MCF 10A (cell line): ENCODE data around the gene ZMYND8. TPM values are rescaled to one million over a fixed set of nuclear protein-coding genes. Genes with fewer than 3 reads are reported as not detected.

Source experiments
- BruUV-seq: library from RNA; stranded (reverse); fragments of 400-500 nt; replicated peaks from 2 replicates; lab custom pipeline; 2021; lab: Mats Ljungman, UMichigan
- CTCF ChIA-PET: fragments of 300-600 bp; sonication (Branson Sonifier 250); formaldehyde crosslinking; extraction: SDS; loops from one replicate; lab custom pipeline; 2021; ENCODE audit warnings: antibody characterized with exemption, inconsistent platforms; lab: Yijun Ruan, JAX
- POLR2A ChIA-PET: fragments of 300-600, 350-650 bp; sonication (Branson Sonifier 250); formaldehyde crosslinking; extraction: SDS; loops from one replicate; lab custom pipeline; 2020; ENCODE audit warnings: antibody characterized with exemption, inconsistent platforms; lab: Yijun Ruan, JAX
- DNase-seq: peaks from one replicate; pipeline ENCODE4 v3.0.0-alpha.2; 2018; ENCODE audit not compliant: unreplicated experiment
- H3K27ac Mint-ChIP-seq: one replicate; pipeline ENCODE4 v1.8.0; 2022; ENCODE audit warnings: mild to moderate bottlenecking, low read depth, mixed read lengths; ENCODE audit not compliant: unreplicated experiment
- H3K27me3 Mint-ChIP-seq: one replicate; pipeline ENCODE4 v1.8.0; 2022; ENCODE audit warnings: mixed read lengths; ENCODE audit not compliant: insufficient read depth, unreplicated experiment
- H3K36me3 Mint-ChIP-seq: one replicate; pipeline ENCODE4 v1.8.0; 2022; ENCODE audit warnings: mild to moderate bottlenecking, moderate library complexity, mixed read lengths; ENCODE audit not compliant: insufficient read depth, unreplicated experiment
- H3K4me1 Mint-ChIP-seq: one replicate; pipeline ENCODE4 v1.8.0; 2022; ENCODE audit warnings: mixed read lengths; ENCODE audit not compliant: insufficient read depth, unreplicated experiment
- H3K4me3 Mint-ChIP-seq: one replicate; pipeline ENCODE4 v1.8.0; 2022; ENCODE audit warnings: mild to moderate bottlenecking, moderate library complexity, mixed read lengths; ENCODE audit not compliant: unreplicated experiment
- H3K9me3 Mint-ChIP-seq: one replicate; pipeline ENCODE4 v1.8.0; 2022; ENCODE audit warnings: mixed read lengths; ENCODE audit not compliant: unreplicated experiment
- intact Hi-C: fragments of 100-400 bp; cut with micrococcal nuclease; formaldehyde crosslinking; loops from 2 replicates; pipeline ENCODE4 v1.14.1; 2022
- total RNA-seq: library from RNA; stranded (reverse); gene quantifications from 2 replicates; pipeline ENCODE4 v1.2.3, GENCODE V29; 2022
- TF ChIP-seq, protein P1 (sequence below): fragments of 200-600 bp; IDR thresholded peaks from one replicate; pipeline ENCODE4 v1.8.0; 2022; ENCODE audit warnings: antibody characterized with exemption, mild to moderate bottlenecking; ENCODE audit not compliant: unreplicated experiment

The ZMYND8 gene
- total RNA-seq, 1 experiment from 2014 or later: 127 TPM

DNA sequence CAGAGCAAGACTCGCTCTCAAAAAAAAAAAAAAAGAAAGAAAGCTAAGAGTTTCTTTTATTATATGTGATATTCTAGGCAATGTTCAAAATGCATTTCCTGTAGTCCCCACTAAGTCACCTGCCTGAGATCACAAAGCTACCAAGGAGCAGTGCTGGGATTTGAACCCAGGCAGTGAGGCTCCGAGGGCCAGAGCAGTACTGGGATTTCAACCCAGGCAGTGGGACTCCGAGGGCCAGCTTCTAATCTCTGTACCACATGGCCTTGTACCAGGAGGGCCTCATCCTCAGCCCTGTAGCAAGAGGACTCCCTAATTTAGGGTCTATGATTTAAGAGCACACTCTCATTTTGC lies 39.7 kb downstream of the ZMYND8 start:
- peak overlapping the region; percentile 65 for H3K4me3 Mint-ChIP-seq
- intact Hi-C loops: loop anchor here (1.0 to 5.0 kb wide), 3 partner anchors 18 to 66 kb away; no protein-coding TSS in a partner anchor
- no peaks in the 10 kb centered on the region for H3K27me3 Mint-ChIP-seq
- no peak for DNase-seq
- BruUV-seq: no TSS peak
- POLR2A ChIA-PET: interaction anchor here (0.7 to 46.0 kb wide), 27 partner anchors 12 to 1252 kb away, joined by 3 to 1977 read pairs (median 7); partner anchors contain the start of genes NCOA3 and ZMYND8
- H3K4me1 Mint-ChIP-seq: peaks cover 65% of the 10 kb centered on the region
- peak overlapping the region; percentile 94 for H3K27ac Mint-ChIP-seq
- peaks cover 42% of the 10 kb centered on the region for H3K36me3 Mint-ChIP-seq
- H3K9me3 Mint-ChIP-seq: no peaks in the 10 kb centered on the region
- CTCF ChIA-PET: interaction anchor here (0.6 to 5.5 kb wide), 19 partner anchors 10 to 148 kb away, joined by 3 to 50 read pairs (median 3); partner anchors contain the start of gene ZMYND8
- TF ChIP-seq, protein P1, sequence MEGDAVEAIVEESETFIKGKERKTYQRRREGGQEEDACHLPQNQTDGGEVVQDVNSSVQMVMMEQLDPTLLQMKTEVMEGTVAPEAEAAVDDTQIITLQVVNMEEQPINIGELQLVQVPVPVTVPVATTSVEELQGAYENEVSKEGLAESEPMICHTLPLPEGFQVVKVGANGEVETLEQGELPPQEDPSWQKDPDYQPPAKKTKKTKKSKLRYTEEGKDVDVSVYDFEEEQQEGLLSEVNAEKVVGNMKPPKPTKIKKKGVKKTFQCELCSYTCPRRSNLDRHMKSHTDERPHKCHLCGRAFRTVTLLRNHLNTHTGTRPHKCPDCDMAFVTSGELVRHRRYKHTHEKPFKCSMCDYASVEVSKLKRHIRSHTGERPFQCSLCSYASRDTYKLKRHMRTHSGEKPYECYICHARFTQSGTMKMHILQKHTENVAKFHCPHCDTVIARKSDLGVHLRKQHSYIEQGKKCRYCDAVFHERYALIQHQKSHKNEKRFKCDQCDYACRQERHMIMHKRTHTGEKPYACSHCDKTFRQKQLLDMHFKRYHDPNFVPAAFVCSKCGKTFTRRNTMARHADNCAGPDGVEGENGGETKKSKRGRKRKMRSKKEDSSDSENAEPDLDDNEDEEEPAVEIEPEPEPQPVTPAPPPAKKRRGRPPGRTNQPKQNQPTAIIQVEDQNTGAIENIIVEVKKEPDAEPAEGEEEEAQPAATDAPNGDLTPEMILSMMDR: no peak

GRCh38 chr20:47315339-47316056 lies 41.0 kb downstream of the ZMYND8 start:
- H3K4me3 Mint-ChIP-seq: peak overlapping the region; percentile 42

GRCh38 chr20:47314647-47315338 lies 41.7 kb downstream of the ZMYND8 start:
- ChIA-PET CTCF (interaction anchor here (0.6 to 5.5 kb wide), 4 partner anchors 20 to 118 kb away, joined by 3 to 50 read pairs (median 17); partner anchors contain the start of gene ZMYND8), POLR2A (interaction anchor here (0.8 to 46.0 kb wide), 9 partner anchors 10 to 67 kb away, joined by 4 to 1977 read pairs (median 53); partner anchors contain the start of gene ZMYND8)
- Mint-ChIP-seq H3K27me3 (no peaks in the 10 kb centered on the region), H3K4me1 (peaks cover 55% of the 10 kb centered on the region), H3K4me3 (no peak overlapping the region), H3K27ac (peak overlapping the region; percentile 94), H3K9me3 (no peaks in the 10 kb centered on the region), H3K36me3 (peaks cover 53% of the 10 kb centered on the region)
- DNase-seq: no peak
- TF ChIP-seq, protein P1: no peak
- intact Hi-C loops: loop anchor here (5.0 kb wide), 1 partner anchor 68 kb away; no protein-coding TSS in a partner anchor
- no TSS peak for BruUV-seq

More at GRCh38 chr20:47315339-47316056, 41.0 kb downstream of the ZMYND8 start:
- BruUV-seq: no TSS peak
- H3K9me3 Mint-ChIP-seq: no peaks in the 10 kb centered on the region
- H3K36me3 Mint-ChIP-seq: peaks cover 51% of the 10 kb centered on the region
- H3K27ac Mint-ChIP-seq: peak overlapping the region; percentile 94
- no peaks in the 10 kb centered on the region for H3K27me3 Mint-ChIP-seq
- ChIA-PET POLR2A (interaction anchor here (0.8 to 46.0 kb wide), 19 partner anchors 11 to 189 kb away, joined by 3 to 1977 read pairs (median 9); partner anchors contain the start of genes NCOA3 and ZMYND8), CTCF (interaction anchor here (0.6 to 5.5 kb wide), 11 partner anchors 12 to 119 kb away, joined by 3 to 50 read pairs (median 3); partner anchors contain the start of gene ZMYND8)
- H3K4me1 Mint-ChIP-seq: peaks cover 59% of the 10 kb centered on the region
- DNase-seq: peak; percentile 96
- TF ChIP-seq, protein P1: no peak
- intact Hi-C loops: loop anchor here (5.0 kb wide), 1 partner anchor 67 kb away; no protein-coding TSS in a partner anchor
